ENCODE data around the gene LSM11.

LSM11 gene

DNA sequence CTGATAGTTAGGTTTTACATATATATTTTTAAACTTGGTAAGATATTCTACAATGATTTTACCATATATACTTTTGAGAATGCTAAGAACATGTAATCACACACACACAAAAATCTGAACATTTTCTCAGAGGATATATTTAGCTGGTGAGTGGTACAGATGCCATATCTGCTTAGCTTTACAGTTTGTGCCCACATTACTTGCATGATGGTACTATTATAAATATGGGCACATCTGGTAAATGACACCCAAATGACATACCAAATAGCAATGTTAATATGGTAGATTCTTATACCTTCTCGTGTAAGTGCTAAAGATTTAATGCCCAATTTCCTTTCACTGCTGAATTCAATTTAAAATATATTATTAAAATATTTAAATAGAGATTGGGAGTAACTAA lies 56.6 kb downstream of the LSM11 start:
- Histone ChIP-seq H3K79me2 (ENCODE audit: insufficient read depth, low read length) (no peaks in the 10 kb centered on the region), H2AFZ (ENCODE audit: low read length) (no peak overlapping the region), H3K9me3 (ENCODE audit: insufficient read depth, low read depth, low read length) (no peaks in the 10 kb centered on the region), H3K4me2 (ENCODE audit: low read depth, low read length, poor library complexity, severe bottlenecking) (no peak overlapping the region), H3K4me3 (ENCODE audit: low read length, poor library complexity, severe bottlenecking) (no peak overlapping the region), H3K4me1 (ENCODE audit: insufficient read depth, low read length, poor library complexity, severe bottlenecking) (no peaks in the 10 kb centered on the region), H4K20me1 (ENCODE audit: insufficient read depth, low read length, poor library complexity, severe bottlenecking) (no peaks in the 10 kb centered on the region), H3K9me2 (replicated peaks; ENCODE audit: low read depth, low read length) (no peaks in the 10 kb centered on the region), H3K9ac (ENCODE audit: low read depth, low read length, poor library complexity, severe bottlenecking) (no peak overlapping the region), H3K27me3 (ENCODE audit: insufficient read depth, low read length, poor library complexity, severe bottlenecking) (no peaks in the 10 kb centered on the region), H3F3A (ENCODE audit: low read depth) (no peaks in the 10 kb centered on the region), H3K36me3 (ENCODE audit: insufficient read depth, low read length) (peaks cover 12% of the 10 kb centered on the region; the same call in 1 of the 2 replicates)
- TF ChIP-seq, protein P1, sequence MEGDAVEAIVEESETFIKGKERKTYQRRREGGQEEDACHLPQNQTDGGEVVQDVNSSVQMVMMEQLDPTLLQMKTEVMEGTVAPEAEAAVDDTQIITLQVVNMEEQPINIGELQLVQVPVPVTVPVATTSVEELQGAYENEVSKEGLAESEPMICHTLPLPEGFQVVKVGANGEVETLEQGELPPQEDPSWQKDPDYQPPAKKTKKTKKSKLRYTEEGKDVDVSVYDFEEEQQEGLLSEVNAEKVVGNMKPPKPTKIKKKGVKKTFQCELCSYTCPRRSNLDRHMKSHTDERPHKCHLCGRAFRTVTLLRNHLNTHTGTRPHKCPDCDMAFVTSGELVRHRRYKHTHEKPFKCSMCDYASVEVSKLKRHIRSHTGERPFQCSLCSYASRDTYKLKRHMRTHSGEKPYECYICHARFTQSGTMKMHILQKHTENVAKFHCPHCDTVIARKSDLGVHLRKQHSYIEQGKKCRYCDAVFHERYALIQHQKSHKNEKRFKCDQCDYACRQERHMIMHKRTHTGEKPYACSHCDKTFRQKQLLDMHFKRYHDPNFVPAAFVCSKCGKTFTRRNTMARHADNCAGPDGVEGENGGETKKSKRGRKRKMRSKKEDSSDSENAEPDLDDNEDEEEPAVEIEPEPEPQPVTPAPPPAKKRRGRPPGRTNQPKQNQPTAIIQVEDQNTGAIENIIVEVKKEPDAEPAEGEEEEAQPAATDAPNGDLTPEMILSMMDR (conservative IDR thresholded peaks at IDR 0.05; ENCODE audit: low read length) = no peak
- TF ChIP-seq EZH2phosphoT487 (IDR thresholded peaks at IDR 0.05; ENCODE audit: borderline replicate concordance) = no peak

DNA sequence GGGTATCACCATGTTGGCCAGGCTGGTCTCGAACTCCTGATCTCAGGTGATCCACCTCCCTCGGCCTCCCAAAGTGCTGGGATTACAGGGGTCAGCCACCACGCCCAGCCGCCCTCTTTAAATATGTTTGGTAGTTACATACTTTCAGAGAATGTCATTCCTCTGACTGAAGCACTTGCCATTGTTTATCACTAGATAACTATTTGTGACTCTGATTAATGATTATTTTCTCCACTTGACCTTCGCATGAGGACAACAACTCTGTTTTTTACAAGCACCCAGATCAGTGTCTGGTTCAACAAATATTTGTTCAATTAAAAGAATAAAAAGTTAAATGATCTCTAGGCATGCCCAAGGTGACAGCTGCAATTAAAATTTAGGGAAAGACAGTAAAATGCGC lies 59.2 kb downstream of the LSM11 start:
- Histone ChIP-seq H3K36me3 (ENCODE audit: insufficient read depth, low read length) (peaks cover 25% of the 10 kb centered on the region; the same call in 1 of the 2 replicates), H3K9me3 (ENCODE audit: insufficient read depth, low read depth, low read length) (no peaks in the 10 kb centered on the region), H3K79me2 (ENCODE audit: insufficient read depth, low read length) (no peaks in the 10 kb centered on the region), H3K9me2 (replicated peaks; ENCODE audit: low read depth, low read length) (no peaks in the 10 kb centered on the region), H2AFZ (ENCODE audit: low read length) (no peak overlapping the region), H3K4me3 (ENCODE audit: low read length, poor library complexity, severe bottlenecking) (no peak overlapping the region), H3K4me1 (ENCODE audit: insufficient read depth, low read length, poor library complexity, severe bottlenecking) (no peaks in the 10 kb centered on the region), H3K27me3 (ENCODE audit: insufficient read depth, low read length, poor library complexity, severe bottlenecking) (no peaks in the 10 kb centered on the region), H4K20me1 (ENCODE audit: insufficient read depth, low read length, poor library complexity, severe bottlenecking) (no peaks in the 10 kb centered on the region), H3F3A (ENCODE audit: low read depth) (no peaks in the 10 kb centered on the region), H3K4me2 (ENCODE audit: low read depth, low read length, poor library complexity, severe bottlenecking) (no peak overlapping the region), H3K9ac (ENCODE audit: low read depth, low read length, poor library complexity, severe bottlenecking) (no peak overlapping the region)
- TF ChIP-seq, protein P1 (conservative IDR thresholded peaks at IDR 0.05; ENCODE audit: low read length) = no peak
- no peak for TF ChIP-seq EZH2phosphoT487 (IDR thresholded peaks at IDR 0.05; ENCODE audit: borderline replicate concordance)

DNA sequence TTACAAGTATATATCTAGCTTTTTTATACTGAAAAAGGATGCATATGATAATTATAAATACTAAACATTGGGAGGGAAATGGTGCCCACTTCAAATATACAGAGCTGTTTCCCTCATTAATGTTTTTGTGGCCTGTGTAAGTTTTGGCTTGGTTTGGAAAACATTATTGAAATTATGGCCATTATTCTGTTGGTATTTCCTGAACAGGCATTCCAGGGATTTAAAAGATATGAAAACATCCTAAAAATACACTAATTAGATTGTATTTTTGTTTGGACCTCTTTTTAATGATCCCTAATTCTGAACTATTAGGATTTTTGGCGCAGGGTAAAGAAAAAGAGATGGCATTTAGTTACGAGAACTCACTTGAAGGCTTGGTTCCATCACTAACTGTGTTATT lies 64.5 kb downstream of the LSM11 start:
- H3K4me2 ChIP-seq (ENCODE audit: low read depth, low read length, poor library complexity, severe bottlenecking) = no peak overlapping the region
- H3K4me3 ChIP-seq (ENCODE audit: low read length, poor library complexity, severe bottlenecking) = no peak overlapping the region
- TF ChIP-seq EZH2phosphoT487 (IDR thresholded peaks at IDR 0.05; ENCODE audit: borderline replicate concordance) = no peak
- TF ChIP-seq, protein P1 (conservative IDR thresholded peaks at IDR 0.05; ENCODE audit: low read length) = no peak
- no peak overlapping the region for H3K9ac ChIP-seq (ENCODE audit: low read depth, low read length, poor library complexity, severe bottlenecking)
- no peaks in the 10 kb centered on the region for H3F3A ChIP-seq (ENCODE audit: low read depth)
- H3K79me2 ChIP-seq (ENCODE audit: insufficient read depth, low read length) = no peaks in the 10 kb centered on the region
- no peak overlapping the region for H2AFZ ChIP-seq (ENCODE audit: low read length)
- no peaks in the 10 kb centered on the region for H3K27me3 ChIP-seq (ENCODE audit: insufficient read depth, low read length, poor library complexity, severe bottlenecking)
- no peaks in the 10 kb centered on the region for H3K4me1 ChIP-seq (ENCODE audit: insufficient read depth, low read length, poor library complexity, severe bottlenecking)
- H3K9me3 ChIP-seq (ENCODE audit: insufficient read depth, low read depth, low read length) = no peaks in the 10 kb centered on the region
- no peaks in the 10 kb centered on the region for H3K9me2 ChIP-seq (replicated peaks; ENCODE audit: low read depth, low read length)
- no peaks in the 10 kb centered on the region for H4K20me1 ChIP-seq (ENCODE audit: insufficient read depth, low read length, poor library complexity, severe bottlenecking)
- H3K36me3 ChIP-seq (ENCODE audit: insufficient read depth, low read length) = peaks cover 66% of the 10 kb centered on the region; the same call in 1 of the 2 replicates

Measured in Loucy (cell line).